Measurements from ENCODE around the gene WDR73.

DNA sequence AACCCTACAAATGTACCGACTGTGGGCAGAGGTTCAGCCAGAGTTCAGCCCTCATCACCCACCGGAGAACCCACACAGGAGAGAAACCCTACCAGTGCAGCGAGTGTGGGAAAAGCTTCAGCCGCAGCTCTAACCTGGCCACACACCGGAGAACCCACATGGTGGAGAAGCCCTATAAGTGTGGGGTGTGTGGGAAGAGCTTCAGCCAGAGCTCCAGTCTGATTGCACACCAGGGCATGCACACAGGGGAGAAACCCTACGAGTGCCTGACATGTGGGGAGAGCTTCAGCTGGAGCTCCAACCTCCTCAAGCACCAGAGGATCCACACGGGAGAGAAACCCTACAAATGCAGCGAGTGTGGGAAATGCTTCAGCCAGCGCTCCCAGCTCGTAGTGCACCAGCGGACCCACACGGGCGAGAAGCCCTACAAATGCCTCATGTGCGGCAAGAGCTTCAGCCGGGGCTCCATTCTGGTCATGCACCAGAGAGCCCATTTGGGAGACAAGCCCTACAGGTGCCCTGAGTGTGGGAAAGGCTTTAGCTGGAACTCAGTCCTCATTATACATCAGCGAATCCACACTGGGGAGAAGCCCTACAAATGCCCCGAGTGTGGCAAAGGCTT lies 32.6 kb downstream of the WDR73 start:
- TF ChIP-seq TAF1 (IDR thresholded peaks at IDR 0.05; ENCODE audit: borderline replicate concordance, insufficient read depth, low read length) (no peak), POLR2AphosphoS5 (IDR thresholded peaks at IDR 0.05; ENCODE audit: low read depth, low read length) (no peak), FOXP2 (optimal IDR thresholded peaks at IDR 0.05; ENCODE audit: borderline replicate concordance, extremely low read depth, extremely low read length, insufficient read depth) (no peak)
- TF ChIP-seq, protein P1, sequence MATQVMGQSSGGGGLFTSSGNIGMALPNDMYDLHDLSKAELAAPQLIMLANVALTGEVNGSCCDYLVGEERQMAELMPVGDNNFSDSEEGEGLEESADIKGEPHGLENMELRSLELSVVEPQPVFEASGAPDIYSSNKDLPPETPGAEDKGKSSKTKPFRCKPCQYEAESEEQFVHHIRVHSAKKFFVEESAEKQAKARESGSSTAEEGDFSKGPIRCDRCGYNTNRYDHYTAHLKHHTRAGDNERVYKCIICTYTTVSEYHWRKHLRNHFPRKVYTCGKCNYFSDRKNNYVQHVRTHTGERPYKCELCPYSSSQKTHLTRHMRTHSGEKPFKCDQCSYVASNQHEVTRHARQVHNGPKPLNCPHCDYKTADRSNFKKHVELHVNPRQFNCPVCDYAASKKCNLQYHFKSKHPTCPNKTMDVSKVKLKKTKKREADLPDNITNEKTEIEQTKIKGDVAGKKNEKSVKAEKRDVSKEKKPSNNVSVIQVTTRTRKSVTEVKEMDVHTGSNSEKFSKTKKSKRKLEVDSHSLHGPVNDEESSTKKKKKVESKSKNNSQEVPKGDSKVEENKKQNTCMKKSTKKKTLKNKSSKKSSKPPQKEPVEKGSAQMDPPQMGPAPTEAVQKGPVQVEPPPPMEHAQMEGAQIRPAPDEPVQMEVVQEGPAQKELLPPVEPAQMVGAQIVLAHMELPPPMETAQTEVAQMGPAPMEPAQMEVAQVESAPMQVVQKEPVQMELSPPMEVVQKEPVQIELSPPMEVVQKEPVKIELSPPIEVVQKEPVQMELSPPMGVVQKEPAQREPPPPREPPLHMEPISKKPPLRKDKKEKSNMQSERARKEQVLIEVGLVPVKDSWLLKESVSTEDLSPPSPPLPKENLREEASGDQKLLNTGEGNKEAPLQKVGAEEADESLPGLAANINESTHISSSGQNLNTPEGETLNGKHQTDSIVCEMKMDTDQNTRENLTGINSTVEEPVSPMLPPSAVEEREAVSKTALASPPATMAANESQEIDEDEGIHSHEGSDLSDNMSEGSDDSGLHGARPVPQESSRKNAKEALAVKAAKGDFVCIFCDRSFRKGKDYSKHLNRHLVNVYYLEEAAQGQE (IDR thresholded peaks at IDR 0.05; ENCODE audit: insufficient read depth in 1 of 2, low read depth in 2 of 2, low read length in 2 of 2): no peak
